Measurements from ENCODE around the gene OR2C1. TPM values are rescaled to one million over a fixed set of nuclear protein-coding genes. Genes with fewer than 3 reads are reported as not detected.

OR2C1 gene
- polyA plus RNA-seq, 1 experiment = 0.07 TPM

DNA sequence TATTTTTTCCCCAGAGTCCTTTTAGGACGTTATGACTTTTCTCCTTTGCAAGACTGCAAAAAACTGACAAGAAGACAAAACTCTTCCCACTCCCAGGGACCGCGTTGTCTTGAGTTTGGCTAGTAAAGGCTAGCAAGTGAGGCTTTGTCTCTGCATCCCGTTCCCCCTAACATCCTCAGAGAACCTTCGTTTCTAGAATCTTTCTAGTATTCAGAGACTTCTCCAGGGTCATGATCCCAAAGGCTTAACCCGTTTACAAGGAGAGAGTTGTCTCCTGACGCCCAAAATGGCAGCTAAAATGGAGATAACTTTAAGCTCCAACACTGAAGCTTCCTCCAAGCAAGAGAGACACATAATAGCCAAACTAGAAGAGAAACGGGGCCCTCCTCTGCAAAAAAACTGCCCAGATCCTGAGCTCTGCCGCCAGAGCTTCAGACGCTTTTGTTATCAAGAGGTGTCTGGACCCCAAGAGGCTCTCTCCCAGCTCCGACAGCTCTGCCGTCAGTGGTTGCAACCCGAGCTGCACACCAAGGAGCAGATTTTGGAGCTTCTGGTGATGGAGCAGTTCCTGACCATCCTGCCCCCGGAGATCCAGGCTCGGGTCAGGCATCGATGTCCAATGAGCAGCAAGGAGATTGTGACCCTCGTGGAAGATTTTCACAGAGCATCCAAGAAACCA lies 46.2 kb downstream of the OR2C1 start:
- Histone ChIP-seq H3K27ac (ENCODE audit: low read depth, low read length) (peak overlapping the region; percentile 61), H3K4me3 (ENCODE audit: low read depth, low read length) (peak overlapping the region; percentile 88), H3K9me3 (ENCODE audit: control insufficient read depth, insufficient read depth, low read length) (peaks cover 52% of the 10 kb centered on the region), H3K27me3 (ENCODE audit: control insufficient read depth, insufficient read depth, low read length) (no peaks in the 10 kb centered on the region)
- DNase-seq (ENCODE audit: low read depth, low spot score) = no peak
- POLR2A ChIA-PET = interaction anchor here (0.6 to 2.7 kb wide), 4 partner anchors 39 to 56 kb away, joined by 3 to 8 read pairs (median 4); partner anchors contain the start of genes NAA60 and ZNF597
- CTCF ChIA-PET = interaction anchor here (1.1 kb wide), 1 partner anchor 9 kb away, joined by 3 read pairs; no protein-coding TSS in a partner anchor
- TF ChIP-seq, protein P1, sequence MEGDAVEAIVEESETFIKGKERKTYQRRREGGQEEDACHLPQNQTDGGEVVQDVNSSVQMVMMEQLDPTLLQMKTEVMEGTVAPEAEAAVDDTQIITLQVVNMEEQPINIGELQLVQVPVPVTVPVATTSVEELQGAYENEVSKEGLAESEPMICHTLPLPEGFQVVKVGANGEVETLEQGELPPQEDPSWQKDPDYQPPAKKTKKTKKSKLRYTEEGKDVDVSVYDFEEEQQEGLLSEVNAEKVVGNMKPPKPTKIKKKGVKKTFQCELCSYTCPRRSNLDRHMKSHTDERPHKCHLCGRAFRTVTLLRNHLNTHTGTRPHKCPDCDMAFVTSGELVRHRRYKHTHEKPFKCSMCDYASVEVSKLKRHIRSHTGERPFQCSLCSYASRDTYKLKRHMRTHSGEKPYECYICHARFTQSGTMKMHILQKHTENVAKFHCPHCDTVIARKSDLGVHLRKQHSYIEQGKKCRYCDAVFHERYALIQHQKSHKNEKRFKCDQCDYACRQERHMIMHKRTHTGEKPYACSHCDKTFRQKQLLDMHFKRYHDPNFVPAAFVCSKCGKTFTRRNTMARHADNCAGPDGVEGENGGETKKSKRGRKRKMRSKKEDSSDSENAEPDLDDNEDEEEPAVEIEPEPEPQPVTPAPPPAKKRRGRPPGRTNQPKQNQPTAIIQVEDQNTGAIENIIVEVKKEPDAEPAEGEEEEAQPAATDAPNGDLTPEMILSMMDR (IDR thresholded peaks at IDR 0.05; ENCODE audit: low read depth, low read length) = no peak

Other genes with a start within 250 kb of the OR2C1 start
- gene ZNF205, start 243.3 kb upstream of the OR2C1 start, polyA plus RNA-seq (2011; rRNA removed) = 3.6 and 5.5 TPM in 2 replicates
- 0.47 and 1.2 TPM in 2 replicates for gene ZNF213, start 220.9 kb upstream of the OR2C1 start, polyA plus RNA-seq (2011; rRNA removed)
- gene OR1F1, start 167.7 kb upstream of the OR2C1 start, polyA plus RNA-seq (2011; rRNA removed) = 0.20 and 0.29 TPM in 2 replicates
- 4.7 and 6.1 TPM in 2 replicates for gene ZNF200, start 120.7 kb upstream of the OR2C1 start, polyA plus RNA-seq (2011; rRNA removed)
- gene MEFV, start 99.3 kb upstream of the OR2C1 start, polyA plus RNA-seq (2011; rRNA removed) = not detected in 2 replicates
- gene ZNF263, start 72.4 kb upstream of the OR2C1 start, polyA plus RNA-seq (2011; rRNA removed) = 13.2 and 22.5 TPM in 2 replicates
- gene TIGD7, start 50.5 kb upstream of the OR2C1 start, polyA plus RNA-seq (2011; rRNA removed) = 4.4 and 5.3 TPM in 2 replicates
- 15.9 and 20.3 TPM in 2 replicates for gene ZNF75A, start 50.4 kb upstream of the OR2C1 start, polyA plus RNA-seq (2011; rRNA removed)
- gene ZSCAN32, start 45.1 kb downstream of the OR2C1 start, polyA plus RNA-seq (2011; rRNA removed) = 18.5 and 18.6 TPM in 2 replicates
- gene ZNF174, start 45.3 kb downstream of the OR2C1 start, polyA plus RNA-seq (2011; rRNA removed) = 10.7 and 10.9 TPM in 2 replicates
- 1.6 and 1.8 TPM in 2 replicates for gene ZNF597, start 87.6 kb downstream of the OR2C1 start, polyA plus RNA-seq (2011; rRNA removed)
- gene NAA60, start 87.8 kb downstream of the OR2C1 start, polyA plus RNA-seq (2011; rRNA removed) = 23.1 and 28.8 TPM in 2 replicates
- not detected in 2 replicates for gene C16orf90, start 139.6 kb downstream of the OR2C1 start, polyA plus RNA-seq (2011; rRNA removed)
- 28.9 and 38.6 TPM in 2 replicates for gene CLUAP1, start 145.1 kb downstream of the OR2C1 start, polyA plus RNA-seq (2011; rRNA removed)
- gene NLRC3, start 221.5 kb downstream of the OR2C1 start, polyA plus RNA-seq (2011; rRNA removed) = not detected in 2 replicates

All from AG04450 (cell line).